GM12891 (cell line): ENCODE data around the gene DSCAM.

Source experiments
- POLR2A ChIP-seq: IDR thresholded peaks from 2 replicates; pipeline ENCODE4 v1.6.1; 2011; ENCODE audit warnings: low read depth, low read length, control low read depth
- POLR2AphosphoS5 ChIP-seq: IDR thresholded peaks from 2 replicates; pipeline ENCODE4 v1.6.1; 2011; ENCODE audit warnings: low read depth, low read length, control low read depth
- SPI1 ChIP-seq: IDR thresholded peaks from 2 replicates; pipeline ENCODE4 v1.6.1; 2011; ENCODE audit warnings: low read depth, low read length, control low read depth
- TAF1 ChIP-seq: IDR thresholded peaks from 2 replicates; pipeline ENCODE4 v1.6.1; 2011; ENCODE audit warnings: low read depth, low read length, control low read depth

DNA sequence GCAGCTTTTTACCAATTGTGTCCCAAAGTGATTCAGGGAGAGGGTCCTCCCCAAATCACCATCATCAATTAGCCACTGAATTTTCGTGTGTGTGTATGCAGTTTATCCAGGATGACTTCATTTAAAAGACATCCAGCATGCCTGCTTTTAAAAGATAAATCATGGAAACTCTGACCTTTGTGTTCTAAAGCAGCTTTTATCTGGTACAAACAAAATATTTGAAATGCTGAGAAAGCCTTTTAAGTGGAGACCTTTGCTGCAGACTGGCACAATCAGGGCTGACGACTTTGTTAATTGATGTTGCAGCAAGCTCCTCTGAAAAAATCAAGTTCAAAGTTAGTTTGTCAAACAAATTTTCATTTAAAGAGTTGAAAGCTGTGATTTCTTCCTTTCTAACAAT, 875.0 kb downstream of the DSCAM start:
- TF ChIP-seq POLR2AphosphoS5: no peak
- TF ChIP-seq POLR2A: no peak
- no peak for TF ChIP-seq TAF1
- TF ChIP-seq SPI1: no peak
